Measurements from ENCODE around the gene FUT3.

The FUT3 gene

GRCh38 chr19:5823579-5824281 lies 27.5 kb downstream of the FUT3 start:
- DNase-seq: no peak

- no peak for DNase-seq
These were observed 28.9 kb downstream of the FUT3 start for GRCh38 chr19:5822181-5822844.

DNA sequence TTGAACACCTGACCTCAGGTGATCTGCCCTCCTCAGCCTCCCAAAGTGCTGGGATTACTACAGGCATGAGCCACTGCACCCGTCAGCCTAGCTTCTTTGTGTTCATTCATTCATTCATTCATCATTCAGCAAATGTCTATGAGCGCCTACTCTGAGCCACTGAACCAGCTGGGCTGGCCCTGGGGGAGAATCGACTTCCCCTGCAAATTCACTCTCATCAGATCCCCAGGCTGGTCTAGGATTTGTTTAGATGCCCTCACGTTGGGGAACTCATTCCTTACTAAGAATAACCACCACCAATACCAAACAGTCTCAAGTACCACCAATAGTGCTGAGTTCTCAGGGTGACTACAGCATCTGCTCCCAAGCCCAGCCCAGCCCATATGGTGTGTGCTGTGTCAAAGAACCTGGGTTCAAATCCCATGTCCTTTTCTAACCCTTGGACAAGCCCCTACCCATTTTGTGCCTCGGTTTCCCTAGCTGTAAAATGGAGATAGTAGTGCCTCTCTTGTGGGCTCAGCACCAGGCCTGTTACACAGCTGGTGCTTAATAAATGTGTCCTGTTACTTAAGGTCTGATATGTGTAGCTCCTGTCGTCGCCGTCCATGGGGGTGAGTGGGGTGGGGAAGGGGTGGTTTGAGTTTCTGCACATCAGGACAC lies 29.6 kb downstream of the FUT3 start:
- DNase-seq: no peak

DNA sequence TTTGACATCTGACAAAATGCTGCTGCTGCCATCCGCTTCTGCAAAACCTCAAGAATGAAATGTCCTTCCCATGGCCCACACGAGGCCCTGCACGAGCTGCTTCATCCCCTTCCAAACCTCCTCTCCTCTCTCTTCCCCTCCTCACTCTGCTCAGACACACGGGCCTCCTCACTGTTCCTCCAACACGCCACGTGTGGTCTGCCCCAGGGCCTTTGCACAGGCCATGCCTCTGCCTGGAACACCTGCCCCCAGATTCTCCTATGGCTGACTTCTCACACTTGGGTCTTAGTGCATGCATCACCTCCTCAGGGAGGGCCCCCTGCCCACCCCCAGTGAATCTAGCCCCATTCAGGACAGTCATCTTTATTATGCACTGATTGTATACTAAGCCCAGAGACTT lies 30.5 kb downstream of the FUT3 start:
- no peak for DNase-seq

DNA sequence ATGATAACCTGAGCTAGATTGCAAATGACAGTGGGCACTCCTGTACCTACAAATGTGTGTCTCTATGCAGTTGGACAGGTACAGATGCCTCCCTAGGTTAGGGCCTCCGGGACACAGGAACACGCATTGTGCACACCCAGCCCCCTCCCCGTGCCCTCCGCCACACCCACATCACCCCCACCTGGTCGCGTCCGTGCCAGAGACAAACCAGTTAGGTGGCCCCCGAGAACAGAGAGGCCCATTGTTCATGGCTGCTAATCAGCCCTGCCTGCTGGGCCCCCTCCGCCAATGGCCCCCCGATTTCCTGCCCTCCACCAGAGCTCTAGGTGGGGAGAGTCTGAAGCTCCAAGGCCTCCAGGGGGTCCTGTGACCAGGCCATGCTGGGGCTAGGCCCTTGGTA lies 32.7 kb downstream of the FUT3 start:
- DNase-seq: no peak

- DNase-seq: no peak
These were observed 34.0 kb downstream of the FUT3 start for GRCh38 chr19:5817218-5817617.

- DNase-seq: no peak
These were observed 36.4 kb downstream of the FUT3 start for GRCh38 chr19:5814852-5815246.

- no peak for DNase-seq
These were observed 37.0 kb downstream of the FUT3 start for GRCh38 chr19:5814123-5814851.

DNA sequence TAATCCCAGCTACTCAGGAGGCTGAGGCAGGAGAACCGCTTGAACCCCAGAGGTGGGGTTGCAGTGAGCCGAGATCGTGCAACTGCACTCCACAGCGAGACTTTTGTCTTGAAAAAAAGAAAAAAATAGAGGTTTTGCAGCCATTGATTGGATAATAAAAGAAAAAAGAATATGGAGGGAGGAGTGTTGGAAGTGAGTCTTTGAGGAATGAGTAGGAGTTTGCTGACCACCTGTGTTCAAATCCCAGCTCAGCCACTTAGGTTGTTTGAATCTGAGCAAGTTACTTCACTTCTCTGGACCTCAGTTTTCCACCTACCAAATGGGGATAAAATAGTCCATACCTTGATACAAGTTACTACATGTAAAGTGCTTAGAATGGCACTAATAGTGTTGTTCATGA lies 40.1 kb downstream of the FUT3 start:
- DNase-seq: no peak

DNA sequence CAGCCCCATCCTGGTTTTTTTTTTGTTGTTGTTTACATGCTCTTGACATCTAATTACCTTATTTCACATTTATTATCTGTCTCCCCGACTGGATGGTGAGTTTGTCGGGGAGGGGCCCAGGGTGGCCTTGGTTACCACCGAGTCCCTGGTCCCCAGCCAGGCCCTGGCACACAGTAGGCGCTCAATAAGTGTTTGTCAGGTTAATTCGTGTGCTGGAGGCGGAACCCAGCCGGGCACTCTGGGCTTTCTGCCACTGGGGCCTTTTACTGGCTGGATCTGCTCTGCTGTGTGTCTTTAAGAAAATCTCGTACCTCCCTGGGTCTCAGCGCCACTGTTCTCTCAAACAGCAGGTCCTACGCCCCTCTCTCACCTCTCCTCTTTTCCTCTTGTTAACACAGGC lies 41.8 kb downstream of the FUT3 start:
- DNase-seq: no peak

DNA sequence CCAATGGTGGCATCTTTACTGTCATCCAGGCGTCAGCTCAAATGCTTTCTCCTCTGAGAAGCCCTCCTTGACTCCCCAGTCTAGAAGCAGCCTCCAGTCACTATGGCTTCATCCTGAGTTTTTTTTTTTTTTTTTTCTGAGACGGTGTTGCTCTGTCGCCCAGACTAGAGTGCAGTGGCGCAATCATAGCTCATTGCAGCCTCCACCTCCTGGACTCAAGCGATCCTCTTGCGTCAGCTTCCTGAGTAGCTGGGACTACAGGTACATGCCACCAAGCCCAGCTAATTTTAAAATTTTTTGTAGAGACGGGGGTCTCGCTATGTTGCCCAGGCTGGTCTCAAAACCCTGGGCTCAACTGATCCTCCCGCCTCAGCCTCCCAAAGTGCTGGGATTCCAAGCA lies 42.2 kb downstream of the FUT3 start:
- no peak for DNase-seq

GRCh38 chr19:5808120-5808816 lies 43.0 kb downstream of the FUT3 start:
- DNase-seq: no peak

DNA sequence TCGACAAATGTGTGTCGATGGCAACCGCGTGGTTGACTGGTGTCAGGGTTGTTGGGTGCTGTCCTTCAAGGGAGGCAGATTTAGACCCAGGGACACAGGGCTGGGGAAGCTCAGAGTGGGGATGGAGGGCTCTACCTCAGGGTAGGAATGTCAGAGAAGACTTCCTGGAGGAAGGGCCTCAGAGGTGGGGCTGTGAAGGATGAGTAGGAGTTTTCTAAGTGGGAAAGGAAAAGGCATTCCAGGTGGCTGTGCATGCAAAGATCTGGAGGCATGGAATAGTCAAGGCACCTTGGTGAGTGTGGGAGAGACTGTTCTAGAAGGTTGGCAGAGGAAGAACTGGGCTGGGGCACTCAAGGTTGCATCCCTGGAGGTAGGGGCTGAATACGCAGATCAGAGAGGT lies 44.3 kb downstream of the FUT3 start:
- no peak for DNase-seq

DNA sequence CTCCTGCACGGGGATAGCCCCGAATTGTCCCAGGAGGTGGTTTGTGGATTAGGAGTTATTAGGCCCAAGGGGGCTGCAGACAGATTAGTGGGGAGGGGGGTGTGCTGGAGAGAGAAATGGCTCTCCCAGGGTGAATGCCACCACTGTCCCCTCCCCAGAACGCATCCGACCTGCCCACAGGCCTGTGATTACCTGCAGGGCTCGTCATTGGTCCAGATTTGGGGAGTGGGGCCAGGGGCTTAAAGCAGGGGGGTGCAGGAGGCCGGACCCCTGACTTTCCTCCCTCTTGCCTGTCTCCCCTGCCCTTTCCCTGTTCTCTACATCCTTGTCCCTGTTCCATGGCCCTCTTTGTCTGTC lies 45.1 kb downstream of the FUT3 start:
- no peak for DNase-seq

GRCh38 chr19:5805462-5806132 lies 45.7 kb downstream of the FUT3 start:
- no peak for DNase-seq

DNA sequence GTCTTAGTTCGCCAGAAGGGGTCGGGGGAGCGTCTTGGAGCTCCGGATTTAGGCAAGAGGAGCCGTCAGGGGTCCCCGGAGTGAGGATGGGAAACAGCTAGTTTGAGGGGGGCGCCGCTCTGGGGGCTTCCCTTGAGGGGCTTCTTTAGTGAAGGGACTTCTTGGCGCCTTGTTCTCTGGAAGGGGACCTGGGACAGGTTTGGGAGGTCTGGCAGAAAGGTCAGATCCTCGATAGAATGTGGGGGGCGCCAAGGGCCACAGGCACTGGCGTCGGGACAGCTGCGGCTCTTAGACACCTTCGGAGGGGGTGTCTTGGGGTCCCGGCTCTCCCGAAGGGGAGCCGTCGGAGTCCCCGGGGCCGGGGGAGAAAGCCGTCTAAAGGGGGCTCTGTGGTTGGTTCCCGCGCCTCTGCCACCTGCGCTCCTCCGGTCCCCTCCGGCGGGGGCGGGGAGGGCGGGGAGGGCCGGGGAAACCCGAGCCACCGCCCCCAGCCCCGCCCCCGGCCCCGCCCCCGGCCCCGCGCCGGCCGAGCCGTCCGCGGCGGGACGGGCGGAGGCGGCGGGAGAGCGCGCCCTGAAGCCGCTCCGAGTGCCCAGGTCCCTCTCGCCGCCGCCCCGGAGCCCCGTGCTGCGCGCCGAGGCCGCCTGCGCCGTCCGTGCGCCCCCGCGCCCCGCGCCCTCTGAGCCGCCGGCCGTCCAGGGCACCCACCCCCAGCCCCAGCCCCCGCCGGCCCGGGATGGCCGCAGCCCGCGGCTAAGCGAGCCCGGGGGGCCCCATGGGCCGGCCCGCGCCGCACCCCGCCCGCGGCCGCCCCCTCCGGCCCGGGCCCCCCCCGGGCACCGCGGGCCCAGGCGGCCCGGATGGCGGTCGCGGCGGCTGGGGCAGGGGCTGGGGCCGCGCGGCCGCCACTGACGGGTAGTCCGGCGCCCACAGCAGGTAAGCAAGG lies 46.5 kb downstream of the FUT3 start, which contains the start of gene NRTN:
NRTN (plus strand) TSS at position 552 of the 946 bp plus-strand sequence. CDS start 19,099 bp downstream, outside the sequence.
- DNase-seq: peak; percentile 34

- DNase-seq: peak; percentile 82
These were observed 47.3 kb downstream of the FUT3 start for GRCh38 chr19:5803752-5804515.

DNA sequence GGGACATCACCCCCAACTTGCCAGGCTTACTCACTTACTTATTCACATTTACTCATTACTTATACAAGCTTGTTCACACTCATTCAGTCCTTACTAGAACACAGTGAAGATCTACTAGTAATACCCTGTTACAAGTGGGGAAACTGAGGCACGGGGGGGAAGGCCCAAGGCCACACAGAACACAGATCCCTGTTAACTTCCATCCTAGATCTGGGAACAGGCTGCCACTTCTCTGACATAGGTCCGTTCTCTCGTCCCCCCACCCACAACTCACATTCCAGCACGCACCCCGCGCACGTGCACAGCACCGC lies 47.9 kb downstream of the FUT3 start:
- DNase-seq: no peak

DNA sequence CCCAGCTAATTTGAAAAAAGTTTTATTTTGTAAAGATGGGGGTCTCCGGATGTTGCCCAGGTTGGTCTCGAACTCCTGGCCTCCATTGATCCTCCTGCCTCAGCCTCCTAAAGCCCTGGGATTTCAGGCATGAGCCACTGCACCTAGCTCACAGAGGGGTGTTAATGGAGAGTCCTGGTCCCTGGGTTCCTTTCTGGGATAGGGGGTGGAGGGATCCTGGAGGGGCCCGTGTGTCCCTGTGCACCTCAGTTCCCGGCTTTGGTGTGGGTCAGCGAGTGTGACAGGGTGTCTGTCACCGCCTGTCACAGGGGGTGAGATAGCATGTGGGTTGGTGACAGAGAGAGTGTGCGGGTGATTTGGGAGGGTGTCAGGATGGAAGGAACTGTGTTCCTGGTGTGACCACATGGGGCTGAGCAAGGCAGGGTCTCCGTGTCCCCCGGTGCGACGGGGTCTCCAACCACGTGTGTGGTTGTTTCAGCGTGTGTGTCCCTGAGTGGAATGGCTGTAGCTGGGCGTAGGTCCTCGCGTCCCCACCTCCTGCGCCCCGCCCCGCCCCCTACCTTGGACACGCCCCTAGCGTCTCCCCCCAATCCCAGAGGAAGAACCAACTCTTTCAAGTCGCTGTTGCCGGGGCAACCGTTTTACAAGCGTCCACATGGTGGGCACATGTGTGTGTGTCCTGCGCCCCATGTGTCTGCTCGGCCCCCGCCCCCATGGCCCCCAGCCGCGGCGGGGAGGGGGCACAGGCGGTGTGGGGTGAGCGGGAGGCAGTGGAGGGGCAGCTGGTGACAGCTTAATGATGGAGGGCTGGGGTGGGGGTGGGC lies 49.2 kb downstream of the FUT3 start:
- no peak for DNase-seq

Measured in activated gamma-delta T cell (primary cell).